Left lung (tissue), 10 donors: ENCODE results near the gene HAND1. TPM values are rescaled to one million over a fixed set of nuclear protein-coding genes. Genes with fewer than 3 reads are reported as not detected.

Experiments
- ATAC-seq: fragments of 200-7000 bp; cut with Tn5 transposase; one replicate; pipeline ENCODE4 v1.9.1; 2020; ENCODE audit warnings: moderate library complexity
- DNase-seq, 4 donors: peaks; one replicate each; pipeline ENCODE4 v3.0.0-alpha.2; 2013 to 2020
- H3K27ac ChIP-seq, 2 donors: fragments of 200-600 bp; sonication (generic) in 1 of 2; one replicate each; pipeline versions ENCODE4 v1.5.0 to v1.8.0; 2020 to 2021
- H3K27me3 ChIP-seq, 2 donors: fragments of 200-600 bp; sonication (generic) in 1 of 2; one replicate each; pipeline versions ENCODE4 v1.5.0 to v1.8.0; 2020 to 2021
- H3K36me3 ChIP-seq, 2 donors: fragments of 200-600 bp; sonication (generic) in 1 of 2; one replicate each; pipeline versions ENCODE4 v1.5.0 to v1.8.0; 2020 to 2021
- H3K4me1 ChIP-seq, 2 donors: fragments of 200-600 bp; one replicate each; pipeline ENCODE4 v1.8.0; 2021
- H3K4me3 ChIP-seq, 2 donors: fragments of 200-600 bp; sonication (generic) in 1 of 2; one replicate each; pipeline versions ENCODE4 v1.5.0 to v1.8.0; 2020 to 2021; ENCODE audit warnings: mild to moderate bottlenecking in 1 of 2
- H3K9me3 ChIP-seq, 2 donors: fragments of 200-600 bp; sonication (generic) in 1 of 2; one replicate each; pipeline versions ENCODE4 v1.5.0 to v1.8.0; 2020 to 2021
- intact Hi-C, 2 donors: fragments of 100-400 bp; cut with DNase I; formaldehyde crosslinking; loops; one replicate each; pipeline versions ENCODE4 v1.11.2 to v1.14.2; 2022
- polyA plus RNA-seq, 6 donors: library from polyadenylated mRNA; unstranded; fragments of 120-200 nt; gene quantifications; one replicate each; pipeline ENCODE4 v1.2.1, GENCODE V29; 2013; ENCODE audit not compliant: insufficient read length in 6 of 6
- total RNA-seq, 2 donors: library from RNA; stranded (reverse); fragmentation: NEBNext Ultra II Directional; extraction: Animal tissue kit (Norgen Biotek cat#: 25700); gene quantifications; one replicate each; pipeline ENCODE4 v1.2.1, GENCODE V29; 2021
- TF ChIP-seq, protein P1 (sequence below), 2 donors: fragments of 200-600 bp; sonication (generic) in 1 of 2; IDR thresholded peaks; one replicate each; pipeline versions ENCODE4 v1.5.0 to v1.8.0; 2021; ENCODE audit warnings: antibody characterized with exemption in 2 of 2
- donor health status: DM: no; HTN: yes; CAD: no.
- donor health status: DM: no; HTN: no; CAD: no.

The HAND1 gene
- total and polyA plus RNA-seq, 8 donors: not detected

DNA sequence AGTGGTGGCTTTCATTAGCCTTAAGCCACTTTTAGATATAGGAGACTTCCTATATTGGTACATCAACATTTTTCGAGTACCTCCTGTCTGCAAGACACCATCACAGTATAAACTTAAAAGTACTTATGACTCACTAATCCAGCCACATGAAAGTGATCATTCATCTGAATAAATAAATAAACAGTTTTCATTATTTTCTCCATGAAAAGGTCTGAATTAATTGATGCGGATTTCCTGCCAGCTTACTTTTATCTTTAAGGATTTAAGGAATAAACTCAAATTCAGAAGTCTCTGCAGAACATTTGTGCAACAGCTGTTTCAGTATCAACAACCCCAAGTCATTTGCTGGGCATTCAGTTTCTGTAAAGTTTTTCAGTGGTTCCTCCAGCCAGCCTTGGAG is 28.2 kb downstream of the HAND1 start:
- Histone ChIP-seq H3K4me3 (no peak overlapping the region), H3K27ac (no peak overlapping the region), H3K36me3 (peaks cover 0 to 49% of the 10 kb centered on the region in 2 donors), H3K27me3 (no peaks in the 10 kb centered on the region), H3K4me1 (peaks cover 9 to 39% of the 10 kb centered on the region in 2 donors), H3K9me3 (no peaks in the 10 kb centered on the region)
- TF ChIP-seq, protein P1, sequence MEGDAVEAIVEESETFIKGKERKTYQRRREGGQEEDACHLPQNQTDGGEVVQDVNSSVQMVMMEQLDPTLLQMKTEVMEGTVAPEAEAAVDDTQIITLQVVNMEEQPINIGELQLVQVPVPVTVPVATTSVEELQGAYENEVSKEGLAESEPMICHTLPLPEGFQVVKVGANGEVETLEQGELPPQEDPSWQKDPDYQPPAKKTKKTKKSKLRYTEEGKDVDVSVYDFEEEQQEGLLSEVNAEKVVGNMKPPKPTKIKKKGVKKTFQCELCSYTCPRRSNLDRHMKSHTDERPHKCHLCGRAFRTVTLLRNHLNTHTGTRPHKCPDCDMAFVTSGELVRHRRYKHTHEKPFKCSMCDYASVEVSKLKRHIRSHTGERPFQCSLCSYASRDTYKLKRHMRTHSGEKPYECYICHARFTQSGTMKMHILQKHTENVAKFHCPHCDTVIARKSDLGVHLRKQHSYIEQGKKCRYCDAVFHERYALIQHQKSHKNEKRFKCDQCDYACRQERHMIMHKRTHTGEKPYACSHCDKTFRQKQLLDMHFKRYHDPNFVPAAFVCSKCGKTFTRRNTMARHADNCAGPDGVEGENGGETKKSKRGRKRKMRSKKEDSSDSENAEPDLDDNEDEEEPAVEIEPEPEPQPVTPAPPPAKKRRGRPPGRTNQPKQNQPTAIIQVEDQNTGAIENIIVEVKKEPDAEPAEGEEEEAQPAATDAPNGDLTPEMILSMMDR (IDR thresholded peaks at IDR 0.05): no peak
- intact Hi-C loops: no loop called here
- no peak for ATAC-seq
- no peak for DNase-seq

DNA sequence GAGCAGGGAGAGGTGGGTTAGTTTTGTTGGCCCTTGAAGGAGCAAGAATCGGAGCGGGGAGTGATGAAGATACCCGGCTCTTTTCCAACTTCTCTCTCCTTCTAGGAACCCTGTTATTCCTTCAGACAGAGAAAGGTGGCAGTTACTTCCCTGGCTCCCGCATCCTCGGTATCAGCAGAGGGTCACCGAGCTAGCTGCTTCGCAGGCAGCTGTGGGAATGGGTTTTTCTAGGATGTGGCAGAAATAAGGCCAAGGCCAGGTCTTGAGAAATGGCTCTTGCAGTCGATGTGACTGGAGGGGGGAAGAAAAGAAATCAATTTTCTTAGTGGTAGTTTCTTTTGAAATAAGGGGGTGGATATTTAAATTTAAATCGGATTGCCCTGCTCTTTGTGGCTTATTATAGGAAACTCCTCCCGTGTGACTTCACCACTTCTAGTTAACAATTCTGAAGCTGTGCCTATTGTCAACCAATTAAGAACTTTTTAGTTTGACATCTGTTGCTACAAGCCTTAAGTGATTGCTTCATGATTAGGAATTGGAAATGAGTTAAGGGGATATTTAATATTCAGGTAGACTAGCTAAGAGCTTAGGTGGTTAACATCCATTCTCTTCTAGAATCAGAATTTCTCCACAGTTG is 30.8 kb downstream of the HAND1 start:
- Histone ChIP-seq H3K27ac (peak overlapping the region; percentile 80 to 90), H3K36me3 (peaks cover 0 to 30% of the 10 kb centered on the region in 2 donors), H3K4me1 (peaks cover 9 to 55% of the 10 kb centered on the region in 2 donors), H3K9me3 (no peaks in the 10 kb centered on the region), H3K4me3 (peak overlapping the region; percentile 91 to 99), H3K27me3 (no peaks in the 10 kb centered on the region)
- TF ChIP-seq, protein P1 (IDR thresholded peaks at IDR 0.05): no peak
- intact Hi-C loops: no loop called here
- ATAC-seq (no peak), DNase-seq (no peak)

DNA sequence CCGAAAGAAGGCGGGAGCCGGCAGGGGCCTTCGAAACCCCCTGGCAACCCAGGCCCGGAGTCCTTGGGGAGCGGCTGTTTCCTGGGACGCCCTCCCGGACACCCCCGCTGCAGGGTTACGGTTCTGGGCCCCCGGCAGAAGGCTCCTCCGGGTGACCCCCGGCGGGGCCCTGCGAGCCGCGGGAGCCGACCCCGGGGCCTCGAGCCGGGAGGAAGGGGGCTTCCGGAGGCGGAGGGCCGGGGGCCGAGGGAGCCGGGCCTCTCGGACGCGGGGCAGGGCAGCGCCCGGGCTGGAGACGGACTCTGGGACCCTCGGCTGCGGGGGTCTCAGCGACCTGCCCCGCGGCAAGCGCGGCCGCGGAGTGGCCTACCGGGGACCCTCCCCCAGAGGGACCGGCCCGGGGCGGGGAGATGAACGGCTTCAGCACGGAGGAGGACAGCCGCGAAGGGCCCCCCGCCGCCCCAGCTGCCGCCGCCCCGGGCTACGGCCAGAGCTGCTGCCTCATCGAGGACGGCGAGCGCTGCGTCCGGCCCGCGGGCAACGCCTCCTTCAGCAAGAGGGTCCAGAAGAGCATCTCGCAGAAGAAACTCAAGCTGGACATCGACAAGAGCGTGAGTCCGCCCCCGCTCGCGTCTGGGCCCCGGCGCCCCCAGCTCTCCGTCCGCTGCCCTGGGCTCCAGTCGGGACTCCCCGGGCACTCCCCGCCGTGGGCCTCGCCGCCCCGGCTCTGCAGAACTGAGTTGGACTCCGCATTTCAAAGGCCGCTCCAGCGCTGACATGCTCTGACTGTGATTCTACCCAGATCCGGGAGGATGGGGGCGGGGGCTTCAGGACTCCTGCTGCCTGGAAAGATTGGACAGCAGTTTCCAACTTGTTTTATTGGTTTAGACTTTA is 31.6 kb downstream of the HAND1 start:
- Histone ChIP-seq H3K4me3 (peak overlapping the region; percentile 91 to 99), H3K27ac (peak overlapping the region; percentile 80 to 90), H3K36me3 (peaks cover 0 to 30% of the 10 kb centered on the region in 2 donors), H3K9me3 (no peaks in the 10 kb centered on the region), H3K4me1 (peaks cover 9 to 55% of the 10 kb centered on the region in 2 donors), H3K27me3 (no peaks in the 10 kb centered on the region)
- intact Hi-C loops: no loop called here
- DNase-seq (peak; percentile 60 to 92 (median 62)), ATAC-seq (peak; percentile 30)
- TF ChIP-seq, protein P1 (IDR thresholded peaks at IDR 0.05): no peak

DNA sequence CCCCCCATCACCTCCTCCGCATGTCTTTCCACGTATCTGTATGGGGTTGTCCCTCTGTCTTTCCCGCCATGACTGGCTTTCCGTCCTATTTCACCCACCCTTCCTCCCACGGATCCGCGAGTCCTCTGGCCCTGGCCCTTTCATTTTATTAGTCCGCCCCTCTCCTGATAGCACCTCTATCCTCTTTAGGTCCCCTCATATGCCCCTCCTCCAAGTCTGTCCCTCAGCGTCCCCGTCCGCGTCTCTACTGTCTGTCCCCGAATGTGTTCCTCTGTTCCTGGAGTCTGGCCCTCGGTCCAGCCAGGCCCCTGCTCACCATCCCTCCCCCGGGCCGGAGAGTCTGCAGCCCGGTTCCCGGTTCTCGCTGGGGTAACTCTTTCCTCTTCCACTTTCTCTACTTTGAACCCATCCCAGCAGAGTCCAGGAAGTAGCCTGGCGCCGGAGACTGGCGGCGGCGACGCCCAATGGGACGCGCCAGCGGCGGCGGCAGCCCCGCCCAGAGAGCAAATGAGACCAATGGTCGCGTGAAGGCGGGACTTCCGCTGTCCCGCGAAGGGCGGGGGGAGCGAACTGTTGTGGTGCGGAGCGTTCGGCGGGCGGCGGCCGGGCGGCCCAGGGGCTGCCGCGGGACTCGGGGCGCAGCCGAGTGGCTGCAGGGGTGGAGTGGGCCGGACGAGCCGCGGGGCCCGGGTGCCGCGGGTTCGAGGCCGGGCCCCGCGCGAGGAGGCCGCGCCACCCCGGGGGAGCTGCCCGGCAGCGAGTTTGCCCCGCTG is 32.4 kb downstream of the HAND1 start, which contains the start of gene SAP30L:
Gene SAP30L (plus strand): TSS at position 576 of the 773 bp plus-strand sequence. CDS start 608 bp downstream, outside the sequence.
- Histone ChIP-seq H3K27ac (peak within 1 kb of the TSS; percentile 80 to 90), H3K36me3 (peaks cover 0 to 30% of the 10 kb centered on the region in 2 donors), H3K4me3 (peak within 1 kb of the TSS; percentile 91 to 99), H3K9me3 (no peaks in the 10 kb centered on the region), H3K27me3 (no peaks in the 10 kb centered on the region), H3K4me1 (peaks cover 9 to 55% of the 10 kb centered on the region in 2 donors)
- TF ChIP-seq, protein P1 (IDR thresholded peaks at IDR 0.05): no peak
- ATAC-seq (peak; percentile 98), DNase-seq (peak; percentile 92 to 96 (median 96))
- intact Hi-C loops: no loop called here
